GM12891 (cell line): ENCODE measurements around the gene FOXL3.

Experiments
- POLR2A ChIP-seq: IDR thresholded peaks from 2 replicates; pipeline ENCODE4 v1.6.1; 2011; ENCODE audit warnings: low read depth, low read length, control low read depth
- POLR2AphosphoS5 ChIP-seq: IDR thresholded peaks from 2 replicates; pipeline ENCODE4 v1.6.1; 2011; ENCODE audit warnings: low read depth, low read length, control low read depth
- SPI1 ChIP-seq: IDR thresholded peaks from 2 replicates; pipeline ENCODE4 v1.6.1; 2011; ENCODE audit warnings: low read depth, low read length, control low read depth
- TAF1 ChIP-seq: IDR thresholded peaks from 2 replicates; pipeline ENCODE4 v1.6.1; 2011; ENCODE audit warnings: low read depth, low read length, control low read depth

DNA sequence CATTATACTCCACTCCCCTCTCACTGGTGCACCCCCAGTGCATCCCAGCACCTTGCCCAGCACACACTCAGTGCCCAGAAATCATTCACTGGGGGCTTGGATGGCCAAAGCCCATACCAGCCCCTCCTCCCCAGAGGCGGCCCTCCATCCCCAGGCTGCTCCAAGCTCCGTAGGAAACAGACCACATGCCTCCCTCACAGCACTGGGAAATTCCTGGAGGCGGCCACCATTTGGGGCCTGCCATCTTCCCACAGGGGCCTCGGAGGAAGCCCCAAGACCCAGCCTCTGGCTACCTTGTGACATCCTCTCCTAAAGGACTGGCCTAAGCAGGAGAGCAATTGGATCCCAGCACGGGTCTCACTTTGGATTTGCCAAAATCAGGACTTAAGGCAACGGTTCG lies 49.7 kb downstream of the FOXL3 start:
- TF ChIP-seq SPI1 = no peak
- no peak for TF ChIP-seq POLR2A
- no peak for TF ChIP-seq POLR2AphosphoS5
- no peak for TF ChIP-seq TAF1
